ENCODE results near the gene KCNIP3. TPM values are rescaled to one million over a fixed set of nuclear protein-coding genes. Genes with fewer than 3 reads are reported as not detected.

The KCNIP3 gene
- total and polyA plus RNA-seq, 9 of the 15 experiments (the other 6 are each of a cell fraction or from before 2014, with no cell fraction given): 0.04 TPM; not detected in 8

GRCh38 chr2:95350774-95351597 is 53.8 kb downstream of the KCNIP3 start:
- Histone ChIP-seq H2AFZ (ENCODE audit: low read depth, low read length) (no peak overlapping the region), H3K9me1 (ENCODE audit: control insufficient read depth, insufficient read depth, low read length) (no peaks in the 10 kb centered on the region), H3K27me3 (ENCODE audit: control insufficient read depth in 2 of 2, insufficient read depth in 2 of 2, low read length in 2 of 2) (peaks cover 4 to 71% of the 10 kb centered on the region in 2 experiments; a peak in 4 of 5 replicates), H3K4me3 (no peak overlapping the region), H3K9me3 (replicated peaks; ENCODE audit: control insufficient read depth, insufficient read depth, low read depth, low read length) (no peaks in the 10 kb centered on the region), H3K27ac (ENCODE audit: extremely low read depth, low read depth, low read length) (no peak overlapping the region), H3K4me2 (ENCODE audit: insufficient read depth, low read length) (no peak overlapping the region), H3K36me3 (ENCODE audit: control insufficient read depth, insufficient read depth, low read length) (no peaks in the 10 kb centered on the region), H4K20me1 (replicated peaks; ENCODE audit: control insufficient read depth, insufficient read depth, low read length) (peaks cover 7% of the 10 kb centered on the region), H3K9ac (ENCODE audit: insufficient read depth in 1 of 2, low read depth in 2 of 2, low read length in 2 of 2) (no peak overlapping the region), H3K4me1 (replicated peaks in 1 of 2; ENCODE audit: control insufficient read depth in 2 of 2, insufficient read depth in 2 of 2, low read length in 2 of 2) (peaks cover 0 to 12% of the 10 kb centered on the region in 2 experiments; a peak in 2 of 5 replicates), H3K79me2 (ENCODE audit: control insufficient read depth, insufficient read depth, low read length) (no peaks in the 10 kb centered on the region)
- in situ Hi-C loops (cut with MboI): no loop called here
- CTCF ChIA-PET (ENCODE audit: low intra/inter-chr PET ratio): no interaction called here
- no peak for FAIRE-seq
- no TSS peak for BruUV-seq (replicated peaks)
- POLR2A ChIA-PET: interaction anchor here (0.6 kb wide), 1 partner anchor 284 kb away, joined by 3 read pairs; no protein-coding TSS in a partner anchor
- no peak for ATAC-seq
- 2% methylated on average over 11 of the region's 13 CpGs for WGBS (ENCODE audit: insufficient coverage, low coverage, missing lambda C conversion rate)
- no peak for DNase-seq (ENCODE audit: extremely low read depth in 1 of 4, low spot score in 3 of 4)
- intact Hi-C loops (cut with micrococcal nuclease): loop anchor here (2.0 kb wide), 1 partner anchor 26 kb away; no protein-coding TSS in a partner anchor
- no peak for TF ChIP-seq CBX8 (IDR thresholded peaks at IDR 0.05; ENCODE audit: borderline replicate concordance, extremely low read depth, low read depth, low read length, poor library complexity, severe bottlenecking)
- TF ChIP-seq ZNF561 (CRISPR knock-in tag; conservative IDR thresholded peaks at IDR 0.05): no peak
- no peak for TF ChIP-seq ARHGAP35 (IDR thresholded peaks at IDR 0.05; ENCODE audit: partially characterized antibody)
- no peak for TF ChIP-seq ZNF12 (CRISPR knock-in tag; IDR thresholded peaks at IDR 0.05)
- TF ChIP-seq GTF2A2 (tag; IDR thresholded peaks at IDR 0.05): no peak
- TF ChIP-seq ZNF274 (IDR thresholded peaks at IDR 0.05; ENCODE audit: borderline replicate concordance, low read depth, low read length): no peak
- TF ChIP-seq PHF20 (IDR thresholded peaks at IDR 0.05; ENCODE audit: partially characterized antibody): no peak
- TF ChIP-seq ZNF785 (CRISPR knock-in tag; IDR thresholded peaks at IDR 0.05): no peak
- no peak for TF ChIP-seq TEAD4 (IDR thresholded peaks at IDR 0.05; ENCODE audit: low read length)
- TF ChIP-seq TEAD4 (CRISPR knock-in tag; IDR thresholded peaks at IDR 0.05; ENCODE audit: borderline replicate concordance): no peak
- TF ChIP-seq PURB (CRISPR knock-in tag; IDR thresholded peaks at IDR 0.05; ENCODE audit: low read depth): no peak
- no peak for TF ChIP-seq KLF1 (tag; IDR thresholded peaks at IDR 0.05)

Data from K562 (cell line).